ENCODE results near the gene IMMP2L.

IMMP2L gene

GRCh38 chr7:111264111-111264868, 298.0 kb downstream of the IMMP2L start:
- no peak overlapping the region for H2AFZ ChIP-seq (ENCODE audit: low read length)
- H3K79me2 ChIP-seq (ENCODE audit: insufficient read depth, low read length), result no peaks in the 10 kb centered on the region
- TF ChIP-seq CTCF (conservative IDR thresholded peaks at IDR 0.05; ENCODE audit: low read length) (no peak), EZH2phosphoT487 (IDR thresholded peaks at IDR 0.05; ENCODE audit: borderline replicate concordance) (no peak)

GRCh38 chr7:111262293-111263116, 299.8 kb downstream of the IMMP2L start:
- Histone ChIP-seq H3K9me2 (replicated peaks; ENCODE audit: low read depth, low read length) (no peaks in the 10 kb centered on the region), H3K4me2 (ENCODE audit: low read depth, low read length, poor library complexity, severe bottlenecking) (no peak overlapping the region), H3K79me2 (ENCODE audit: insufficient read depth, low read length) (no peaks in the 10 kb centered on the region), H3K4me3 (ENCODE audit: low read length, poor library complexity, severe bottlenecking) (no peak overlapping the region), H4K20me1 (ENCODE audit: insufficient read depth, low read length, poor library complexity, severe bottlenecking) (no peaks in the 10 kb centered on the region), H3F3A (ENCODE audit: low read depth) (no peaks in the 10 kb centered on the region), H3K27me3 (ENCODE audit: insufficient read depth, low read length, poor library complexity, severe bottlenecking) (no peaks in the 10 kb centered on the region), H3K9me3 (ENCODE audit: insufficient read depth, low read depth, low read length) (no peaks in the 10 kb centered on the region), H3K4me1 (ENCODE audit: insufficient read depth, low read length, poor library complexity, severe bottlenecking) (no peaks in the 10 kb centered on the region), H2AFZ (ENCODE audit: low read length) (no peak overlapping the region), H3K36me3 (ENCODE audit: insufficient read depth, low read length) (no peaks in the 10 kb centered on the region), H3K9ac (ENCODE audit: low read depth, low read length, poor library complexity, severe bottlenecking) (no peak overlapping the region)
- no peak for TF ChIP-seq CTCF (conservative IDR thresholded peaks at IDR 0.05; ENCODE audit: low read length)
- no peak for TF ChIP-seq EZH2phosphoT487 (IDR thresholded peaks at IDR 0.05; ENCODE audit: borderline replicate concordance)

More at GRCh38 chr7:111264111-111264868, 298.0 kb downstream of the IMMP2L start:
- no peaks in the 10 kb centered on the region for H3K9me2 ChIP-seq (replicated peaks; ENCODE audit: low read depth, low read length)
- H3K9ac ChIP-seq (ENCODE audit: low read depth, low read length, poor library complexity, severe bottlenecking), result no peak overlapping the region
- H3K4me1 ChIP-seq (ENCODE audit: insufficient read depth, low read length, poor library complexity, severe bottlenecking), result peaks cover 7% of the 10 kb centered on the region
- no peaks in the 10 kb centered on the region for H4K20me1 ChIP-seq (ENCODE audit: insufficient read depth, low read length, poor library complexity, severe bottlenecking)
- no peaks in the 10 kb centered on the region for H3K9me3 ChIP-seq (ENCODE audit: insufficient read depth, low read depth, low read length)
- no peaks in the 10 kb centered on the region for H3K36me3 ChIP-seq (ENCODE audit: insufficient read depth, low read length)
- H3K27me3 ChIP-seq (ENCODE audit: insufficient read depth, low read length, poor library complexity, severe bottlenecking), result no peaks in the 10 kb centered on the region
- no peaks in the 10 kb centered on the region for H3F3A ChIP-seq (ENCODE audit: low read depth)
- H3K4me2 ChIP-seq (ENCODE audit: low read depth, low read length, poor library complexity, severe bottlenecking), result no peak overlapping the region
- H3K4me3 ChIP-seq (ENCODE audit: low read length, poor library complexity, severe bottlenecking), result no peak overlapping the region

- H2AFZ ChIP-seq (ENCODE audit: low read length), result no peak overlapping the region
- no peaks in the 10 kb centered on the region for H3K9me3 ChIP-seq (ENCODE audit: insufficient read depth, low read depth, low read length)
- H3K9ac ChIP-seq (ENCODE audit: low read depth, low read length, poor library complexity, severe bottlenecking), result no peak overlapping the region
- H3K9me2 ChIP-seq (replicated peaks; ENCODE audit: low read depth, low read length), result no peaks in the 10 kb centered on the region
- H3K4me1 ChIP-seq (ENCODE audit: insufficient read depth, low read length, poor library complexity, severe bottlenecking), result no peaks in the 10 kb centered on the region
- no peak for TF ChIP-seq EZH2phosphoT487 (IDR thresholded peaks at IDR 0.05; ENCODE audit: borderline replicate concordance)
- no peak for TF ChIP-seq CTCF (conservative IDR thresholded peaks at IDR 0.05; ENCODE audit: low read length)
- H3K27me3 ChIP-seq (ENCODE audit: insufficient read depth, low read length, poor library complexity, severe bottlenecking), result no peaks in the 10 kb centered on the region
- H3K36me3 ChIP-seq (ENCODE audit: insufficient read depth, low read length), result no peaks in the 10 kb centered on the region
- no peaks in the 10 kb centered on the region for H4K20me1 ChIP-seq (ENCODE audit: insufficient read depth, low read length, poor library complexity, severe bottlenecking)
- H3F3A ChIP-seq (ENCODE audit: low read depth), result no peaks in the 10 kb centered on the region
- H3K4me3 ChIP-seq (ENCODE audit: low read length, poor library complexity, severe bottlenecking), result no peak overlapping the region
- H3K79me2 ChIP-seq (ENCODE audit: insufficient read depth, low read length), result no peaks in the 10 kb centered on the region
- H3K4me2 ChIP-seq (ENCODE audit: low read depth, low read length, poor library complexity, severe bottlenecking), result no peak overlapping the region
Measured at GRCh38 chr7:111261496-111261895, 300.8 kb downstream of the IMMP2L start.

All from Loucy (cell line).